NCI-H2227 treated with DMSO at 0.1 percent for 48 hours (cell line): ENCODE measurements around the gene TPST1.

ENCODE experiments used
- DNase-seq: peaks from one replicate; lab custom pipeline; 2025; lab: John Stamatoyannopoulos, UW

Gene TPST1

DNA sequence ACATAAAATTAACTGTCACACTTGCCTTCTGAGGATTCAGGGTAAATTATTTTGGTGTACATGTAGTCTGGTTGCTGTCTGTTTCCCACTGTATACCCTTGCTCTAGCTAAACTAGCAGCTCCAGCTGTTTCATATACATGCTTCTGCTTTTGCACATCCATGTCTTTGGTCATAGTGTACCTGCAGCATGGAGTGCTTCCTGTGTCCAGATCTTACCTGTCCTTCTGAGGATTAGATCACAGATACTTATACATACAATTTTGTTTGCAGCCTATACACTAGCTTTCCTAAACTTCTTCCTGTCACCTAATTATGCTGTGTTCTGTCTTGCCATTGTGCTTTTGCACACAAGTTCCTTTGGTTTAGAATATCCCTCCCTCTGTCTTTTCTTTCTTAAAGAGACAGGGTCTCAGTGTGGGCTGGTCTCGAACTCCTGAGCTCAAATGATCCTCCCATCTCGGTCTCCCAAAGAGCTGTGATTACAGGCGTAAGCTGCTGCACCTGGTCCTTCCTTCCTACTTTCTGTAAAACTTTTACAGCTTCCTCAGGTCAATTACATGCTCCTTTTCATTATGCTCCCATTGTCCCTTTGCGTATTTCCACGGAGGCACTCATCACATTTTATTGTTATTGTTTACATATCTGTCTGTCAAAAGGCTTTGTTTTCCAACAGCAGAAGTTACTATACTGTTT lies 33.8 kb downstream of the TPST1 start:
- DNase-seq: no peak

DNA sequence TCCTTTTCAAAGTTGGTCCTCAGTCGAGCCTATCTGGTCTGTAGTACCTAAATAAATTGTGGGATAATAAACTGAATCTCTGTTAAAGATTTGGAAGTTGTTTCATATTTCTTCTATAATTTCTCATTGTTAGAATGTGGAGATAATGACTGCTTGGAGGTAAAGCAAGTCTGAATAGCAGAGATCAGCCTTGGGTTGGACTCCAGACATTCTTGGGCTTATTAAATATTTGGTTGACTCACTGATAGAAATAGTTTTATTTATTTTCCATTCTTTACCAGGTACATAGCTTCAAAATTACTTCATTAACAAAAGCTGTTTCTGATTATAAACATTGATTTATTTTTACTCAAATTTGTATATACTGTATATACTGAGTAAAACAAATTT lies 34.3 kb downstream of the TPST1 start:
- DNase-seq: no peak

- no peak for DNase-seq
Measured at GRCh38 chr7:66245008-66245407, 39.9 kb downstream of the TPST1 start.

GRCh38 chr7:66246554-66247171 lies 41.5 kb downstream of the TPST1 start:
- no peak for DNase-seq

DNA sequence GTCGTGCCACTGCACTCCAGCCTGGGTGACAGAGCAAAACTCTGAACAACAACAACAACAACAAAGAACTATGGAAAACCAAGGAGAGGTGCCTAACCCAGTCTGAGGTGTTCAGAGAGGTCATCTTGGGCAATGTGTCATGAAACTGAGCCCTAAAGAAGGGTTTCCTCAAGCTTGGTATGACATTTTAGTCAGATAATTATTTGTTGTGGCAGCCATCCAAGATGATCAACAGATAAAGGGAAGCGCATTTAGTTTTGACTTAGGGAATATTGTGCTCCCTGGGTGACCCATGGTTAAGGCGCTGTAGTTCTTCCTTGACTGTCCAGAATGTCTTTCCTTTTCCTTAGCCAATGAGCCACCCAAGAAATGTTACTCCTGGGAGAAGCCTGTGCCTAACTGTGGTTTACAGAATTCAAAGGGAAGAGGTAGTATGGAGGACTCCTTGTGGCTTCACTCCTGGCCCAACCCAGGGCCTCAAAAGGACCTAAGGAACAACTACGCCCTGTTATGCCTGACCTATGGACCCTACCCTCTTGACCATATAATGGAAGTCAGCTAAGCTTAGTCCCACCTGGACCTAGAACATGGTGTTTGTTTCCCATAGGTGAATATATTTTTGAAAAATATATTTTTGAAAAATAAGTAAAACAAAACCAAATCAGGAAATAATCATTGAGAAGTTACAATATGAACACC lies 42.4 kb downstream of the TPST1 start:
- no peak for DNase-seq

GRCh38 chr7:66250711-66251110 lies 45.6 kb downstream of the TPST1 start:
- peak; percentile 88 for DNase-seq

- DNase-seq: no peak
Measured at GRCh38 chr7:66255534-66256100, 50.5 kb downstream of the TPST1 start.

DNA sequence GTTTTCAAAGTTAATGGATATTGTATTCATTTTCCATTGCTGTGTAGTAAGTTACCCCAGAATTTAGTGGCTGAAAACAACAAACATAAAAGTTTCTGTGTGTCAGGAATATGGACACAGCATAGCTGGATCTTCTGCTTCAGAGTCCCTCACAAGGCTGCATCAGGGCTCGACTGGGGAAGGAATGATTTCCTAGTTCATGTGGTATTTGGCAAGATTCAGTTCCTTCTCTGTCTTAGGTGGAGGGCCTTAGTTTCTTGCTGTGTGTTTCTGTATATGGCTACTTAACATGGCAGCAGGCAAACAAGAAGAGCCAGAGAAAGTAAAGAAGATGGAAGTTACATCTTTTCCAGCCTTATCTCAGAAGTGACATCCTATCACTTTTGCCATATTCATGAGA lies 51.1 kb downstream of the TPST1 start:
- no peak for DNase-seq

GRCh38 chr7:66257481-66257880 lies 52.3 kb downstream of the TPST1 start:
- no peak for DNase-seq

DNA sequence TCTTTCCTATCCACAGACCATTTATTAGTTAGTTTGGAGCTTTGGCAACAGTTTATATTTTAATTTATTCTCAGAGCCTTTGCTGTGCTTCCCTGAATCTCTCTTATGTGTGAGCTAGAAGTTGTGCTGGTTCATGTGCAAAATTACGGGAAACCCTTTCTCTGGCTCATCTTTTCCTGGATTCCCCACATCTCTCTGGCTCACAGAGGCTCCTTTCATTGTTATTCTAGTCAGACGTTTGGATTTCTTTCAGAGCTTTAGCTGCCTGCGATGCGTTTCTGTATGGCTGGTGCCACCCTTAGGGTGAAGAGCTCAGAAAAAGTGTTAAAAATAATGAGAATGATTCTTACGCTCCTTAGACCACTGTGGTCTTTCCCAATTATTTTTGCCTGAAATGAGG lies 53.3 kb downstream of the TPST1 start:
- DNase-seq: peak; percentile 42

DNA sequence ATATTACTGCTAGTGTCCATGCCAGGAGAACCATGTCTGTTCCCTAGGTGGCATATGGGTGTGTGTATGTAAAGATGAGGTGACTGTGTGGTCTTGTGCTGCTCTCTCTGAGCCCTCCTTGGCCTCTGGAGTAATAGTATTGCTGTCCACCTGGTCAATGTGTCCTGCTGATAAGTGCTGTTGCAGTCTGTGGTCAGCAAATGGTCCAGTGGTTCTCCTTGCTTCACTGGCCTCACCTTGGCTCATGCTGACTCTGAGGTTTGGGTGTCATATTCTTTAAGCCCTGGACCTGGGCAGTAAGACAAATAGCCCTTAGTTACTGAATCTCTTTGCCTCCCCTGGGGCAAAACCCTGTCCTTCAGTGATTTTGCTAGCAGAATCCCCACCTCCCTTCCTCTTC lies 56.8 kb downstream of the TPST1 start:
- no peak for DNase-seq

DNA sequence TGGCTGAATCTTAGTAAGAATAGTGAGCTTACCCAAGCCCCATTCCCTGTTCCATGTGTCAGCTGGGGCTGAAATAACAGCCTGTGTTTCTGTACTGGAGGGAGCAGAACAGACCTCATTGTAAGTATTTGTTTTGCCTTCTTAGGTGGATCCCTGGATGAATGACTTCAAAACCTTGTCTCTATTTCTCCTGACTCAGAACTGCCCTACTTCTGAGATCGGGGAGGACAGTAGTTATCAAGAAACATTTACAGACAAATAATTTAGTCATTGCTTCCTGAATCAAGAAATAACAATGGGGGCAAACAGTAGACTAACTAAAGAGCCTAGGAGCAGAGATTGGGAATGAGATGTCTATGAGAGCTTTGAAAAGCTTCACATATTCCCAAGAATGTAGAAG lies 58.8 kb downstream of the TPST1 start:
- no peak for DNase-seq

- DNase-seq: peak; percentile 14
Measured at GRCh38 chr7:66265566-66265965, 60.4 kb downstream of the TPST1 start.

DNA sequence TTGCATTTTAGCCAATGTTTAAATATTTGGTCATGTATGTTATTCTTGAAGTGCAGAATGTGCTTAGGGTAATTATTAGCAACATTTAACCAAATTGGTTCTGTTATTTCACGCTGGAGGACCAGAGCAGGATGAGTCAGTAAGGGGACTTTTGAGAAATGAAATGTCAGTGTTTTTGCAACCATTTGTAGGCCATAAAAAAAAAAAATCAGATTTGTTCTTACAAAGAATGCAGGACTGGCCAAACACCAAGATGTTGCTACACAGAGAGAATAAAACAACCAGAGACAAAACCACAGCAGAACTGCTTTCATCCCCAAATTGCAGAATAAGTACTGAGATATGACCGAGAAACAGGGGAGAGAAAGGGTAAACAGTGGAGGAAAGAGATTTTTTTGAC lies 62.1 kb downstream of the TPST1 start:
- no peak for DNase-seq

- DNase-seq: no peak
Measured at GRCh38 chr7:66269978-66270377, 64.8 kb downstream of the TPST1 start.

- no peak for DNase-seq
Measured at GRCh38 chr7:66272321-66272720, 67.2 kb downstream of the TPST1 start.

DNA sequence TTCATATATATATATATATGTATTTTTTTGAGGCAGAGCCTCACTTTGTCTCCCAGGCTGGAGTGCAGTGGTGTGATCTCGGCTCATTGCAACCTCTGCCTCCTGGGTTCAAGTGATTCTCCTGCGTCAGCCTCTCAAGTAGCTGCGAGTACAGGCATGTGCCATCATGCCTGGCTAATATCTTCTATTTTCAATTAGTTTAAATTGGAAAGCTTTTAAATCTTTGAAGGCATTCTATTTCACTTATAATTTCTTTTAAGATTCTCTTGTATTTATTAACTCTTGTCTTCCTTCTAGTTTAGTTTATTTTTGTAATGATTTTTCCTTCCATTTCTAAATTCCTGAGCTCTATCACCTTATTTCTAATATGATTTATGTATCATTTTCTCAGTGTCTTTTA lies 71.2 kb downstream of the TPST1 start:
- no peak for DNase-seq

DNA sequence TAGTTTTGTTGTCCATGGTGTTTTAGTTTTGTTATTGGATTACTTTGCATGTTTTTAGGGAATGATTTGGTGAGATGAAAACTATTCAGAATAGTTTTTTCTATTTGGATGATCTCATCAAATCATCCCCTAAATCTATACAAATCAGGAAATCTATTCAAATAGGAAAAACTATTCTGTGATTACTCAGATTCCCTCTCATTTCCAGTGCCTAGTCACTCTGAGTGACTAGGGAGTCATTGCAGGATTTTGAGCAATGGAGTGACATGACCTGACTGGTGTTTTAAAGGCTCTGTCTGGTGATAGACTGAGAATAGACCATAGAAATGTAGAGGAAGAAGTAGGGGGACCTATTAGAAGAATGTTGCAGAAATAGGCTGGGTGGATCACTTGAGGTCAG lies 72.4 kb downstream of the TPST1 start:
- DNase-seq: no peak

GRCh38 chr7:66279912-66280311 lies 74.8 kb downstream of the TPST1 start:
- no peak for DNase-seq

GRCh38 chr7:66281678-66282590 lies 76.8 kb downstream of the TPST1 start:
- DNase-seq: no peak

DNA sequence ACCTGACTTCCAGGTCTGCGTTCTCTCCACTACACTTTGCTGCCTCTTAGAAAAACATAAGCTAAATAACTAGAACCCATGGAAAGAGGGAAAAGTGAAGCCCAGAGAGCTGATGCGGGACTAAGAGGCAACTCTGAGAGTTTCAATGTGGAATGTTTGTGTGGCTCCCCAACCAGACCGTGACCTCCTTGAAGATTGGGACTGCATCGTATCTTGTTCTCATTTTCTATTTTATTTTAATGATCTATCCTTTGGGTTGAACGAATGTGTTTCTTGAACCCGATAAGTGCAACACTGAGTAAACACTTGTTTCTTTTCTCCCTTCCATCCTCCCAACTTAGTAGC lies 77.4 kb downstream of the TPST1 start:
- DNase-seq: no peak
